Vagina (tissue), 2 donors: ENCODE data around the gene LMO7.

Experiments used
- CTCF ChIP-seq, 3 experiments: fragments of 450-650 bp in 2 of 3; fragments of 200-600 bp in 1 of 3; sonication (generic) in 1 of 3; IDR thresholded peaks; one replicate each; pipeline ENCODE4 v1.5.1; 2017 to 2019; ENCODE audit warnings: antibody characterized with exemption in 3 of 3, mild to moderate bottlenecking in 2 of 3, moderate library complexity in 2 of 3
- POLR2A ChIP-seq, 2 donors: fragments of 450-650 bp; IDR thresholded peaks; one replicate each; pipeline ENCODE4 v1.6.1; 2017; ENCODE audit warnings: antibody characterized with exemption in 2 of 2, mild to moderate bottlenecking in 2 of 2, moderate library complexity in 2 of 2
- POLR2AphosphoS5 ChIP-seq, 2 donors: sonication (generic); formaldehyde crosslinking; IDR thresholded peaks; one replicate each; pipeline ENCODE4 v1.9.0; 2017; ENCODE audit warnings: antibody characterized with exemption in 2 of 2, mild to moderate bottlenecking in 2 of 2, low read depth in 1 of 2; ENCODE audit not compliant: insufficient read depth in 1 of 2

GRCh38 chr13:75879656-75880055, 243.5 kb downstream of the LMO7 start:
- TF ChIP-seq POLR2A (IDR thresholded peaks at IDR 0.05) (no peak), CTCF (IDR thresholded peaks at IDR 0.05) (no peak), POLR2AphosphoS5 (IDR thresholded peaks at IDR 0.05; ENCODE audit: insufficient read depth in 1 of 2, low read depth in 1 of 2) (no peak)
